ENCODE data around the gene ST14. TPM values are rescaled to one million over a fixed set of nuclear protein-coding genes. Genes with fewer than 3 reads are reported as not detected.

ST14 gene
- polyA plus RNA-seq, 1 of the 3 experiments (the other 2 are of a cell fraction), result not detected

- H3K9ac ChIP-seq, result no peak overlapping the region
- peaks cover 0 to 3% of the 10 kb centered on the region in 2 experiments; a peak in 2 of 4 replicates for H3K4me1 ChIP-seq (ENCODE audit: control insufficient read depth in 1 of 2, insufficient read depth in 2 of 2, low read depth in 1 of 2, low read length in 1 of 2)
- POLR2A ChIA-PET, result no interaction called here
- TF ChIP-seq TAF1 (IDR thresholded peaks at IDR 0.05; ENCODE audit: borderline replicate concordance, low read depth, low read length) (no peak), ELF1 (IDR thresholded peaks at IDR 0.05) (no peak), EZH2phosphoT487 (IDR thresholded peaks at IDR 0.05; ENCODE audit: borderline replicate concordance, low read depth) (no peak), GABPA (IDR thresholded peaks at IDR 0.05; ENCODE audit: low read depth) (no peak)
- TF ChIP-seq, protein P1, sequence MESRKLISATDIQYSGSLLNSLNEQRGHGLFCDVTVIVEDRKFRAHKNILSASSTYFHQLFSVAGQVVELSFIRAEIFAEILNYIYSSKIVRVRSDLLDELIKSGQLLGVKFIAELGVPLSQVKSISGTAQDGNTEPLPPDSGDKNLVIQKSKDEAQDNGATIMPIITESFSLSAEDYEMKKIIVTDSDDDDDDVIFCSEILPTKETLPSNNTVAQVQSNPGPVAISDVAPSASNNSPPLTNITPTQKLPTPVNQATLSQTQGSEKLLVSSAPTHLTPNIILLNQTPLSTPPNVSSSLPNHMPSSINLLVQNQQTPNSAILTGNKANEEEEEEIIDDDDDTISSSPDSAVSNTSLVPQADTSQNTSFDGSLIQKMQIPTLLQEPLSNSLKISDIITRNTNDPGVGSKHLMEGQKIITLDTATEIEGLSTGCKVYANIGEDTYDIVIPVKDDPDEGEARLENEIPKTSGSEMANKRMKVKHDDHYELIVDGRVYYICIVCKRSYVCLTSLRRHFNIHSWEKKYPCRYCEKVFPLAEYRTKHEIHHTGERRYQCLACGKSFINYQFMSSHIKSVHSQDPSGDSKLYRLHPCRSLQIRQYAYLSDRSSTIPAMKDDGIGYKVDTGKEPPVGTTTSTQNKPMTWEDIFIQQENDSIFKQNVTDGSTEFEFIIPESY (IDR thresholded peaks at IDR 0.05; ENCODE audit: borderline replicate concordance, low read depth), result no peak
- H3K4me2 ChIP-seq, result no peak overlapping the region
- H3K9me2 ChIP-seq, result no peaks in the 10 kb centered on the region
- no peak overlapping the region for H3K4me3 ChIP-seq (ENCODE audit: low read depth in 2 of 2, low read length in 1 of 2)
- H2AFZ ChIP-seq (ENCODE audit: low read depth), result no peak overlapping the region
- H3K27me3 ChIP-seq (ENCODE audit: insufficient read depth), result peaks cover 14% of the 10 kb centered on the region; the same call in 1 of the 2 replicates
- peaks cover 6% of the 10 kb centered on the region for H3F3A ChIP-seq (replicated peaks; ENCODE audit: insufficient read depth)
- no peaks in the 10 kb centered on the region for H4K20me1 ChIP-seq (ENCODE audit: insufficient read depth)
- CTCF ChIA-PET, result interaction anchor here (1.4 to 2.6 kb wide), 2 partner anchors 10 to 24 kb away, joined by 4 to 7 read pairs; no protein-coding TSS in a partner anchor
- WGBS (ENCODE audit: low lambda C conversion rate), result 84% methylated on average over 9 of the region's 11 CpGs
- DNase-seq, result no peak
- H3K36me3 ChIP-seq (replicated peaks in 1 of 2; ENCODE audit: control insufficient read depth in 1 of 2, insufficient read depth in 2 of 2, low read length in 1 of 2), result peaks cover 0 to 5% of the 10 kb centered on the region in 2 experiments
- H3K79me2 ChIP-seq (ENCODE audit: insufficient read depth), result no peaks in the 10 kb centered on the region
- no peak overlapping the region for H3K27ac ChIP-seq (ENCODE audit: low read depth in 2 of 2, low read length in 1 of 2)
- no peaks in the 10 kb centered on the region for H3K9me3 ChIP-seq
Measured at GRCh38 chr11:130156108-130157022, 3.2 kb upstream of the ST14 start.

DNA sequence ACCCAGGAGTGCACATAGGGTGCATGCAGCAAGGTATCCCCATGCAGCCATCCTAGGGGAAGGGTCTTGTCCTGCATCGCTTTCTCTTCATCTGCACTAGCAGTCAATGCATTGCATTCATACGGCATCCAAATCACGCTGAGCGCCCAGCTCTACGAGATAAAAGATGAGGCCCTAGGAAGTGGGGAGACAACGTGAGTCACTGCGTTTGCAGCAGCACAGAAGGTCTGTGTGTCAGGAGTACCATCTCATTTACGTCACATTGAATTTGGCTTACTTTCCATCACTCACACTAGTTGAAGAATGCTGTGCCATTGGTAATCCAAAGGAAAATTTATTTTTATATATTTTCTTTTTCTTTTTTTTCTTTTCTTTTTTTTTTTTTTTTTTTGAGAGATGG is 2.5 kb upstream of the ST14 start:
- no peaks in the 10 kb centered on the region for H3K9me2 ChIP-seq
- TF ChIP-seq, protein P2, sequence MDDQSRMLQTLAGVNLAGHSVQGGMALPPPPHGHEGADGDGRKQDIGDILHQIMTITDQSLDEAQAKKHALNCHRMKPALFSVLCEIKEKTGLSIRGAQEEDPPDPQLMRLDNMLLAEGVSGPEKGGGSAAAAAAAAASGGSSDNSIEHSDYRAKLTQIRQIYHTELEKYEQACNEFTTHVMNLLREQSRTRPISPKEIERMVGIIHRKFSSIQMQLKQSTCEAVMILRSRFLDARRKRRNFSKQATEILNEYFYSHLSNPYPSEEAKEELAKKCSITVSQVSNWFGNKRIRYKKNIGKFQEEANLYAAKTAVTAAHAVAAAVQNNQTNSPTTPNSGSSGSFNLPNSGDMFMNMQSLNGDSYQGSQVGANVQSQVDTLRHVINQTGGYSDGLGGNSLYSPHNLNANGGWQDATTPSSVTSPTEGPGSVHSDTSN (IDR thresholded peaks at IDR 0.05), result peak; percentile 47; the same call in 1 of the 2 replicates
- no peak for TF ChIP-seq TAF1 (IDR thresholded peaks at IDR 0.05; ENCODE audit: borderline replicate concordance, low read depth, low read length)
- no peak for TF ChIP-seq CHD2 (IDR thresholded peaks at IDR 0.05; ENCODE audit: low read length, partially characterized antibody)
- no peak for TF ChIP-seq REST (IDR thresholded peaks at IDR 0.05; ENCODE audit: low read depth, low read length)
- peaks cover 22% of the 10 kb centered on the region; the same call in 1 of the 2 replicates for H3K27me3 ChIP-seq (ENCODE audit: insufficient read depth)
- 76% methylated on average over 8 of the region's 8 CpGs for WGBS (ENCODE audit: low lambda C conversion rate)
- H3K9me3 ChIP-seq, result no peaks in the 10 kb centered on the region
- peaks cover 0 to 3% of the 10 kb centered on the region in 2 experiments; a peak in 2 of 4 replicates for H3K4me1 ChIP-seq (ENCODE audit: control insufficient read depth in 1 of 2, insufficient read depth in 2 of 2, low read depth in 1 of 2, low read length in 1 of 2)
- peaks cover 0 to 2% of the 10 kb centered on the region in 2 experiments for H3K36me3 ChIP-seq (replicated peaks in 1 of 2; ENCODE audit: control insufficient read depth in 1 of 2, insufficient read depth in 2 of 2, low read length in 1 of 2)
- no peak overlapping the region for H3K9ac ChIP-seq
- no peak overlapping the region for H3K4me2 ChIP-seq
- no peak overlapping the region for H3K27ac ChIP-seq (ENCODE audit: low read depth in 2 of 2, low read length in 1 of 2)
- H2AFZ ChIP-seq (ENCODE audit: low read depth), result no peak overlapping the region
- ChIA-PET POLR2A (no interaction called here), CTCF (interaction anchor here (1.7 kb wide), 1 partner anchor 25 kb away, joined by 7 read pairs; no protein-coding TSS in a partner anchor)
- H3K79me2 ChIP-seq (ENCODE audit: insufficient read depth), result no peaks in the 10 kb centered on the region
- no peaks in the 10 kb centered on the region for H4K20me1 ChIP-seq (ENCODE audit: insufficient read depth)
- no peaks in the 10 kb centered on the region for H3F3A ChIP-seq (replicated peaks; ENCODE audit: insufficient read depth)
- H3K4me3 ChIP-seq (ENCODE audit: low read depth in 2 of 2, low read length in 1 of 2), result no peak overlapping the region
- DNase-seq, result no peak

Measured in SK-N-SH (cell line).